HK-2 (cell line): ENCODE data around the gene PLD4.
"Not testable (repeated sequence)": the region's sequence is repeated elsewhere in the genome, so short reads cannot be mapped to it uniquely, and the experiment has no call there.

Experiments used
- DNase-seq: peaks from one replicate; pipeline ENCODE4 v3.0.0-alpha.2; 2018; ENCODE audit not compliant: unreplicated experiment

The PLD4 gene

DNA sequence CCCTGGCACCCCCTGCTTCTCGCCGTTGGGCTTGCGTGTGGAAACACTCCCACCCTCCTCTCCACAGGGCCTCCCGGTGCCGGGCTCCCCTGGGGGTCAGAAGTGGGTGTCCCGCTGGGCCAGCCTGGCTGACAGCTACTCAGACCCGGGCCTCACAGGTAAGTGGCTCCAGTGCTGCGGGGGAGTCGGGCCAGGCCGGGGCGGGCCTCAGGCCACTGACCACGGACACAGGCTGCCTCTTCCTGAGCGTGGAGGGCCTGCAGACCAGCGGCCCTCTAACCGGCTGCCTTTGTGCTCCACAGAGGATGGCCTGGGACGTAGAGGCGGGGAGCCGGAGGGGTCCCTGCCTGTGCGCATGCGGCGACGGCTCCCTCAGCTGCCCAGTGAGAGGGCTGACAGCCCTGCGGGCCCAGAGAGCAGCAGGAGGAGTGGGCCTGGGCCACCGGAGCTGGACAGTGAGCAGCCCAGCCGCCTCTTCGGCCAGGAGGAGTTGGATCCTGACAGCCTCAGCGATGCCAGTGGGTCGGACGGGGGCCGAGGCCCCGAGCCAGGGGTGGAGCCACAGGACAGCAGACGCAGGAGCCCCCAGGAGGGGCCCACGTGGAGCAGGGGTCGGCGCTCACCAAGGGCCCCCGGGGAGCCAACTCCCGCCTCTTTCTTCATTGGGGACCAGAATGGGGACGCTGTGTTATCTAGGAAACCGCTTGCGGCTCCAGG is 38.5 kb upstream of the PLD4 start:
- DNase-seq: no peak

DNA sequence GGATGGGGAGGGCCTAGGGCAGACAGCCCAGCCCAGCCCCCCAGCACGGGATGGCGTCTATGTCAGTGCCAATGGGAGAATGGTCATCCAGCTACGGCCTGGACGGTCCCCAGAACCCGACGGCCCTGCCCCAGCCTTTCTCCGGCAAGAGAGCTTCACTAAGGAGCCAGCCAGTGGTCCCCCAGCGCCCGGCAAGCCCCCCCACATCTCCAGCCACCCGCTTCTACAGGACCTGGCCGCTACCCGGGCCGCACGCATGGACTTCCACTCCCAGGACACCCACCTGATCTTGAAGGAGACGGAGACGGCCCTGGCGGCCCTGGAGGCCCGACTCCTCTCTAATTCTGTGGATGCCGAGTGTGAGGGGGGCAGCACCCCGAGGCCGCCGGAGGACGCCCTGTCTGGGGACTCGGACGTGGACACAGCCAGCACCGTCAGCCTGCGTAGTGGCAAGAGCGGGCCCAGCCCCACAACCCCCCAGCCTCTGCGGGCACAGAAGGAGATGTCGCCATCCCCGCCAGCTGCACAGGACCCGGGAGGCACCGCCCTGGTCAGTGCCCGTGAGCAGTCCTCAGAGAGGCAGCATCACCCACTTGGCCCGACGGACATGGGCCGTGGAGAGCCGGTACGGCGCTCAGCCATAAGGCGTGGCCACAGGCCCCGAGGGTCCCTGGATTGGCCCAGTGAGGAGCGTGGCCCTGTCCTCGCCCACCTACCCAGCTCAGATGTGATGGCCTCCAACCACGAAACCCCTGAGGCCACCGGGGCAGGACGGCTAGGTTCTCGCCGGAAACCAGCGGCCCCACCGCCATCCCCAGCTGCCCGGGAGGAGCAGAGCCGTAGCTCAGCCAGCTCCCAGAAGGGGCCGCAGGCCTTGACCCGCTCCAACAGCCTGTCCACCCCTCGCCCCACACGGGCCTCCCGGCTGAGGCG is 37.7 kb upstream of the PLD4 start:
- DNase-seq: no peak

GRCh38 chr14:104887623-104888488 is 36.8 kb upstream of the PLD4 start:
- no peak for DNase-seq

DNA sequence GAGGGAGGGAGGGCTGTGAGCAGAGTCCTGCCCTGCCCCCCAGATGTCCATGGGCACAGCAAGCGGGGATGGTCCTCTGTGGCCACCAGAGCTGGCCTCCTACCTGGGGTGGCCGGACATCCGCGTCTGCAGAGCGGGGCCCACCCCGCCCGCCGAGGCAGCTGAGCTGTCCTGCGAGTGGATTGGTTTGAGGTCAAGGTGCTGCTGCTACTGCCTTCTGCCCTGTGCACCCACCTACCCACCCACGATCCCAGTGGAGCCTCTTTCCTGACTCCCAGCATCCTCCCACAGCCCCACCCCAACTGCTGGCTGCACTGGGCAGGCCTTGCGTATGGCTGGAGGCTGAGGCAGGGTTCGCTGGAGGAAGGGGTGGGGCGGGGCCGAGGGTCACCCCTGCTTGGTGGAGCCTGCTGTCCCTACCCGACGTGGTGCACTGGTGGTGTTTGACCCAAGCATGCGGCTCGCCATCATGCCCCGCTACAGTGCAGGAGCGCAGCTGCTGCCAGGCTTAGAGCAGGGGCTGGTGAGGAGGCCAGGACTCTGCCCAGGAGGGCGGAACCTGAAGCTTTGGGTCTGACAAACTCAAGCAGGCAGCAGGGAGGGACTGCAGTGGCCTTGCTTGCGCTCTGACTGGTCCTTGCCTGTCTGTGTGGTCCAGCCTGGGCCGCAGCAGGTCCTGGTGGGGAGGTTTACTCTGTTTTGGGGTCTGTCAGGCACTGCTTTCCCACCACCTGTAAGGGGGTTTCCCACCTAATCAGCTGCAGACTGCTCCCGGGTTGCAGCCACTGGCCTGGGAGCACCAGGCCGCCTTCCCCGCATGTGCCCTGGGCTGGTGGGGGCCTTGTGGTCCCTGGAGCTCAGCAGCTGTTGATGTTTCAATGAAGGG is 35.9 kb upstream of the PLD4 start:
- no peak for DNase-seq

DNA sequence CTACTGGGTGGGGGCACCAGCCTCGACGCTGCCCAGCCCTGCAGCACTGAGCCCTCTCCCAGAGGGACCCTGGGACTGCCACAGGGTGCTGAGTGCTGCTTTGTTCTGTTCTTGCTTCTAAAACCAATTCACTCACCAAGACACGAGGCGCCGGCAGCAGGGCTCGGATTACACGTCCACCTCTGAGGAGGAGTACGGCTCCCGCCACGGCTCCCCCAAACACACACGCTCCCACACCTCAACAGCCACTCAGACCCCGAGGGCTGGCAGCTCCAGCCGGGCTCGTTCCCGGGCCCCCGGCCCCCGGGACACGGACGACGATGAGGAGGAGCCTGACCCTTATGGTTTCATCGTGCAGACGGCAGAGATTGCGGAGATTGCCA is 35.3 kb upstream of the PLD4 start:
- no peak for DNase-seq

- DNase-seq: not testable (repeated sequence)
These were observed 34.4 kb upstream of the PLD4 start for GRCh38 chr14:104890292-104890691.

DNA sequence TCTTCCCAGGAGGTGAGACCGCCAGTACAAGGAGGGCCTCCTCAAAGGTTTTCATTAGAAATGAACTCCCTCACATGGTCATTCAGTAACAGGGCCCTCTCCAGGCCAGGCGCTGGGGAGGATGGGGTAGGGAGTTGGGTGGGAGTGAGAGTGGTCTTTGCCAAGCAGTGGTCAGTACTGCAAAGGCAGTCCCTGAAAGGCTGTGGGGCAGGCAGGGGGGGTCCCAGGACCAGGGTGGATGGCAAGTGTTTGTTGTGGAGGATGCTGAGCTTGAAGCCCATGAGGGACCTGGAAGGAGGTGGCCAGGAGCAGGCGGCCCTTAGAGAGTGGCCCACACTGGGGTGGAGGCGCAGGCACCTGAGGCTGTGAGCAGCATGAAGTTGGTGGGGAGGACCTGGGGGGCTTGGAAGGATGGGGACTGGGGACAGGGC is 33.5 kb upstream of the PLD4 start:
- DNase-seq: no peak

- DNase-seq: no peak
These were observed 32.8 kb upstream of the PLD4 start for GRCh38 chr14:104891664-104892530.

DNA sequence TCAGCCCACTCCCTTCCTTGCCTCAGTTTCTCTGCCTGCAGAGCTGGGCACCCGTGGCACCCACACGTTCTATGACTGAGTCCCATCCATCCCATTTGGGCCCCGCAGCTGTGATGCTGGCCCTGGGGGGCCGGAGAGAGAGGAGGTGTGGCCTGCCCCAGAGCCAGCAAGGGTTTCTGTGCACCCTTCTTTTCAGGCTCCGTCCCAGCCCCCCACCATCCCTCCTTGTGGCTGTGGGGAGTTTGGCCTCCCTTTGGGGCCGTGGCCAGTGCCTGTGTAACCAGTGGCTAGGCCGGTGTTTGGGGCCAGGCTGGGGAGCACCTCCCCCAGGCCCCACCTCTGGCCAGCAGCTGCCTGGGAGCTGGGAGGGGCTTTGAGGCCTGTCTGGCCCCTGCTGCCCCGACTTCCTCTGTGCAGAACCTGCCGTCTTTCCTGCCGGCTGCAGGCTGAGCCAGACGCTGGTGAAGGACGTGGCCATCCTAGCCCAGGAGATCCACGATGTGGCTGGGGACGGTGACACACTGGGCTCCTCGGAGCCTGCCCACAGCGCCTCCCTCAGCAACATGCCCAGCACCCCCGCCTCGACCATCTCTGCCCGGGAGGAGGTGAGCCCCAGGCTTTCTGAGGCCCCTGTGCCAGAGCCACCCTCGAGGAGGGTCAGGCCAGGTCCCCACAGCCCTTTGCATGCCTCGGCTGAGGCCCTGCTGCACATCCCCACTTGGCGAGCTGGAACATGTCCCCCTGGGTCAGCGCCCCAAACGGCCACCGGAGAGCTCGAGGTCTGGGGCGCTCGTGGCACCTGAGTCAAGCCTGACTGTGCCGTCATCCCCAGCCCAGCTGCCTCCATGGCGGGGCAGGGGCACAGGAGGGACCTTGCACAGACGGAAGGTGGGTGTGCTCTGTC is 31.9 kb upstream of the PLD4 start:
- DNase-seq: no peak

- DNase-seq: no peak
These were observed 31.1 kb upstream of the PLD4 start for GRCh38 chr14:104893435-104894207.

DNA sequence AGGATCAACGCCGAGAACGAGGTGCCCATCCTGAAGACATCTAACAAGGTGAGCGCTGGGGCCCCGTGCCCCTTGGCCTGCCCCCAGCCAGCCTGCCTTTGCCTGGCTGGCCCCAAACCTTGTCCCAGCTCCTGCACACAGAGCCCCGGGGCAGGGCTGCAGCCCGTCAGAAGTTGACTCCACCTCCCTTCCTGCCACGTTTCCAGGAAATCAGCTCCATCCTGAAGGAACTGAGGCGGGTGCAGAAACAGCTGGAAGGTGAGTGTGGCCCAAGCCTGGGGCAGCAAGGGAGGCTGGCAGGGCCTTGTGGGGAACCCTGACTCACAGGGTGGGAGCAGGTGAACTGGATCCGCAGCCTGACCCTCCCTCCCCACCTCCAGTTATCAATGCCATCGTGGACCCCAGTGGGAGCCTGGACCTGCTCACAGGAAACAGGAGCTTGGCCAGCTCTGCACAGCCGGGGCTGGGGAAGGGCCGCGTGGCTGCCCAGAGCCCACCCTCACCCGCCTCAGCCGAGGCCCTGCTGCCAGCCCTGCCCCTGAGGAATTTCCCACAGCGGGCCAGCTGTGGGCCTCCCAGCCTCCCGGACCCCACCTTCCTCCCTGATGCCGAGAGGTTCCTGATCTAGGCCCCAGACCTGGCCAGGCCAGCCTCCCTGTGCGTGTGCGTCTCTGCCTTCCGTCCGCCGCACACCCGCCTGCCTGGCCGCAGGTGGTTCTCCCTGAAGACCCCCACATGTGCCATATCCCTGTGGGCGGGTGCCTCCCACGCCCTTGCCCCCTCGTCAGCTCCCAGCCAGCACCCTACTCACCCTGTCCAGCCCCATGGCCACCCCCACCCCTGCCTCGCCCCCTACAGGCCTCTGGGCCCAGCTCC is 30.1 kb upstream of the PLD4 start:
- DNase-seq: no peak

DNA sequence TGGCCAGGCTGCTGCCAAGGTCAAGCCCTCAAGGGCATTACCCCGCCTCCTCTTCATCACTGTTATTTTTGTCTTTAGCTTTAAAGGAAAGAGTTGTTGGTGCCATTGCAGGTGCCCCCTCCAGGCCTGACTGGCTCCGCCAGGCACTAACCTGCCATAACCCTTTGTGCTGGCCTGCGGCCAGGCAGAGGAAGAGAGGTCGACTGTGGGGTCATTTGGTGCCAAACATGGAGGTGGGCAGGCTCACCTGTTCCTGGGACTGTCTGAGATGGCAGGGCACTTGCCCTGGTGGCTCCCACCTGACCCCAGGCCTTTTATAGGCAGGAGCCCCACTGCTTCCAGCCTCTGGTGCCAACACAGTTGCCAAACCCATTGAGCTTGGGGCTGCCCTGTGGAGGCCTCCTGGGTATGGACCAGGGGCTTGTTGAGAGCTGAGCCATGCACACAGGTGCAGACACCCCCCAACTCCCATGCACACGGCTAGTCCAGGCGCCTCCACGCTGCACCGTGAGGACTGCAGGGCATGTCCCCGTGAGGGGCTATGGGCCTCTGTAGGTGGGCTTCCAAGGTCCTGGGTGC is 29.4 kb upstream of the PLD4 start:
- DNase-seq: no peak

- no peak for DNase-seq
These were observed 28.7 kb upstream of the PLD4 start for GRCh38 chr14:104895786-104896661.

GRCh38 chr14:104897330-104898194 is 27.1 kb upstream of the PLD4 start:
- DNase-seq: no peak

DNA sequence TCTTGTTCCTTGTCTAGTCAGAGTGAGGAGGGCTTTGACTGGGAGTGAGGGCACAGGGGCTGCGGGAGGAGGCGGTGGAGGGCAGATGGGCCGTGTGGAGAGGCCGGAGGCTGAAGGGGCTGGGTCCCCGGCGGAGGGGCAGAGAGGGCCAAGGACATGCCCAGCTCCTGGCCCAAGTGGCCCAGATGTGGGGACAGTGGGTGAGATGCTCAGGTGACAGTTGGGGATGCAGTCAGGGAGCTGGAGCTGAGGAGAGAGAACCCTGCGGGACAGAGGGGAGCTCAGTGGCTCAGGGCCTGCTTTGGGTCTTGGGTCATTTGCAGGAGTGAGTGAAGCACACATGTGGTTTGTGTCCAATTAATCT is 26.5 kb upstream of the PLD4 start:
- DNase-seq: no peak
